A673 (cell line): ENCODE data around the gene SRGAP2B. TPM values are rescaled to one million over a fixed set of nuclear protein-coding genes. Genes with fewer than 3 reads are reported as not detected.
"Not testable (repeated sequence)": the region's sequence is repeated elsewhere in the genome, so short reads cannot be mapped to it uniquely, and the experiment has no call there.

ENCODE experiments used
- BruUV-seq: library from RNA; stranded (reverse); fragments of 400-500 nt; replicated peaks from 2 replicates; lab custom pipeline; 2021; lab: Mats Ljungman, UMichigan
- CTCF ChIA-PET: fragments of 300-600 bp; sonication (Branson Sonifier 250); formaldehyde crosslinking; loops from one replicate; lab custom pipeline; 2022; ENCODE audit warnings: antibody characterized with exemption; lab: Charles Lee
- POLR2A ChIA-PET: fragments of 300-600 bp; sonication (Branson Sonifier 250); formaldehyde crosslinking; loops from one replicate; lab custom pipeline; 2022; ENCODE audit warnings: antibody characterized with exemption; ENCODE audit not compliant: low non-redundant PET; lab: Charles Lee
- DNase-seq: peaks from one replicate; pipeline ENCODE4 v3.0.0-alpha.2; 2015; ENCODE audit warnings: low spot score
- H3K27ac ChIP-seq: fragments of 200-600 bp; sonication (generic); 2 replicates; pipeline ENCODE4 v1.5.1; 2016; ENCODE audit warnings: mixed run types, low read depth, mild to moderate bottlenecking, mixed read lengths, antibody characterized with exemption, low read length; ENCODE audit not compliant: poor library complexity, severe bottlenecking
- H3K27me3 ChIP-seq: fragments of 200-600 bp; sonication (generic); replicated peaks from 2 replicates; pipeline ENCODE4 v1.6.1; 2017; ENCODE audit warnings: mixed run types, low read depth, mild to moderate bottlenecking, mixed read lengths, antibody characterized with exemption, low read length; ENCODE audit not compliant: insufficient read depth, poor library complexity
- H3K36me3 ChIP-seq: fragments of 200-600 bp; sonication (generic); 2 replicates; pipeline ENCODE4 v1.6.1; 2016; ENCODE audit warnings: mixed run types, mild to moderate bottlenecking, mixed read lengths, antibody characterized with exemption, low read length; ENCODE audit not compliant: insufficient read depth, poor library complexity, severe bottlenecking
- H3K4me1 ChIP-seq: fragments of 200-600 bp; sonication (generic); 2 replicates; pipeline ENCODE4 v1.6.1; 2017; ENCODE audit warnings: mixed run types, mild to moderate bottlenecking, mixed read lengths, antibody characterized with exemption, low read length; ENCODE audit not compliant: insufficient read depth, poor library complexity, severe bottlenecking
- H3K4me3 ChIP-seq: fragments of 200-600 bp; sonication (generic); 2 replicates; pipeline ENCODE4 v1.5.1; 2016; ENCODE audit warnings: low read depth, mixed run types, mild to moderate bottlenecking, mixed read lengths, low read length; ENCODE audit not compliant: poor library complexity, severe bottlenecking
- H3K9me3 ChIP-seq: fragments of 200-600 bp; sonication (generic); 2 replicates; pipeline ENCODE4 v1.6.1; 2016; ENCODE audit warnings: mixed run types, low read depth, mild to moderate bottlenecking, mixed read lengths, antibody characterized with exemption, low read length; ENCODE audit not compliant: poor library complexity, severe bottlenecking
- intact Hi-C: fragments of 100-400 bp; cut with micrococcal nuclease; formaldehyde crosslinking; loops from one replicate; pipeline ENCODE4 v1.10.0; 2022; ENCODE audit not compliant: unreplicated experiment
- total RNA-seq: library from RNA; stranded (reverse); gene quantifications from 2 replicates; pipeline ENCODE4 v1.2.3, GENCODE V29; 2021

SRGAP2B gene
- total RNA-seq, 1 experiment from 2014 or later = 72.9 TPM

- CTCF ChIA-PET = not testable (repeated sequence)
Measured at GRCh38 chr1:144918027-144918603, 177.0 kb downstream of the SRGAP2B start.

GRCh38 chr1:144917154-144918026 is 177.7 kb downstream of the SRGAP2B start:
- DNase-seq, H3K27ac ChIP-seq, H3K9me3 ChIP-seq, POLR2A ChIA-PET, BruUV-seq, H3K4me3 ChIP-seq, H3K36me3 ChIP-seq, intact Hi-C loops, H3K4me1 ChIP-seq, CTCF ChIA-PET, H3K27me3 ChIP-seq: not testable (repeated sequence)

More at GRCh38 chr1:144918027-144918603, 177.0 kb downstream of the SRGAP2B start:
- BruUV-seq, H3K27ac ChIP-seq, H3K36me3 ChIP-seq, H3K4me1 ChIP-seq, POLR2A ChIA-PET, H3K27me3 ChIP-seq, H3K9me3 ChIP-seq, intact Hi-C loops, DNase-seq, H3K4me3 ChIP-seq: not testable (repeated sequence)

- H3K4me3 ChIP-seq, BruUV-seq, POLR2A ChIA-PET, H3K36me3 ChIP-seq, H3K27ac ChIP-seq, DNase-seq, H3K9me3 ChIP-seq, H3K4me1 ChIP-seq, H3K27me3 ChIP-seq, intact Hi-C loops, CTCF ChIA-PET: not testable (repeated sequence)
Measured at GRCh38 chr1:144913977-144914734, 181.0 kb downstream of the SRGAP2B start.

DNA sequence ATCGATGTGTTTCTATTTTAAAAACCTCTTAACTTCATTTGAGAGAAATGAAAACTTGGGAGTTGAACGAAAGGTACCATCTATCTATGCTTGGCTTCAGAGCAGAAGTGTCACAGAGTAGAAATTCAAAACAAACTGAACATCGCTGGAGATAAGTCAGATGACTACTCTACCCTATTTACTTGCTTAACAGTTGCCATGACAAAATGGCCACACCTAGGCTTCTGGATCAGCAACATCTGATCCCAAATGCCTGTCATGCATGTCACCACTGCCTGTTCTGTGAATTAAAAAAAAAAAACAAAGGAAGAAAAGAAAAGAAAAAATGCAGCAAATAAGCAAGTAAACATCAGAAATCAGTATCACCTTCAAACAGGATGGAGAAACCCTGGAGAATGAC is 181.7 kb downstream of the SRGAP2B start:
- H3K4me1 ChIP-seq, H3K4me3 ChIP-seq, H3K27me3 ChIP-seq, H3K9me3 ChIP-seq, BruUV-seq, H3K36me3 ChIP-seq, DNase-seq, intact Hi-C loops, CTCF ChIA-PET, POLR2A ChIA-PET, H3K27ac ChIP-seq: not testable (repeated sequence)

GRCh38 chr1:144910729-144911128 is 184.4 kb downstream of the SRGAP2B start:
- intact Hi-C loops, H3K27ac ChIP-seq, CTCF ChIA-PET, POLR2A ChIA-PET, H3K4me3 ChIP-seq, H3K4me1 ChIP-seq, H3K9me3 ChIP-seq, H3K27me3 ChIP-seq, DNase-seq, H3K36me3 ChIP-seq: not testable (repeated sequence)
- BruUV-seq = TSS peak; percentile 26

DNA sequence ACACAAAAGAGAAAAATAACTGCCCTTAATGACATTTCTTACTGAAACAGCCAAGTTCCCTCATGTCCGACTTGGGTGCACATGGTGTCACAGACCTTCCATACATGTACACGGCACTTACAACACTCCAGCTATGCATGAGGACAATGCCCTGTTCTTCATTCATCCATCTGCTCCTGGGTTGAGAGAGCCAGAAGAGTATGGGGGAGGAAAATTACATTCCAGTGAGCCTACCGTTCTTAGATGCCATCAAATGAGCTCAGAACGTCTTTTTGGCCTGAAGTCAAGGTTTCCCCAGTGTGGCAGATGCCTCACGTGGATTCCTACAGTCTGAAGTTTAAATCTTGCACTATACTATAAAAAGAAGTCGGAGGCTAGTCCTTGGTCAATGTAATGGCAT is 194.3 kb downstream of the SRGAP2B start:
- BruUV-seq, H3K4me3 ChIP-seq, POLR2A ChIA-PET, H3K9me3 ChIP-seq, H3K27ac ChIP-seq, DNase-seq, intact Hi-C loops, H3K4me1 ChIP-seq, CTCF ChIA-PET, H3K36me3 ChIP-seq, H3K27me3 ChIP-seq: not testable (repeated sequence)

DNA sequence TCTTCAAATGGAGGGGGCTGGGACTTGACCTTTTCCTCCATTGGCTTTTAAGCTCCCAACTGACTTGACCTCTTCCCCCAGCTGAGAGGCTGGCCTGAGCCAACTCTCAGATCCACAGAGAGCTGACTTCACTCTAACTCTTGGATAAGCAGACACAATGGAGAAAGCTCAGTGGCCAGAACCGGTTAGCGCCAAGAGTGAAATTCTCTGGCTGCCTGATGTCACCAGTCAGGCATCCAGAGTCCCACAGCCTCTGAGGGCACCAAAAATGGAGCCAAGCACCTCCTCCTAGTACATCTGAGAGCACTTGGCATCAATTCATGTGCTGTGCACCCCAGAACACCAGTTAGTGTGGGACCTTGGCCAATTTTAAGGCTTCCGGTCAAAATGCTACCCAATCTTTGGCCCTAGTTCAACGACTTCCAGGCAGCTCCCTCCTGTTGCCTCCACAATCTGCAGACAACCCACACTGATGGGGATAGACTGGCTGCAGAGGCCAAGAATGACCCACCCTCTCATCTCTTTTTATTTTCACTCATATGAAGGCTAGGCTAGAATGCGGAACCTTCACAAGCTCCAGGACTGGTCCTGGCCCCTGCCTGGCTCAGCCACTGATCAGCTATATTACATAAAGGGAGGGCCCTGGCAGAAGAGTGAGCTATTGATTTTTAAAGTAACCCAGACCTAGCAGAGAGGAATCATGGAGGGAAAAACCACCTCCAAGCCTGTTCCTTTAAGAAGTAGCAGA is 200.5 kb downstream of the SRGAP2B start:
- BruUV-seq = not testable (repeated sequence)

More for the DNA sequence above, 200.5 kb downstream of the SRGAP2B start:
- POLR2A ChIA-PET, H3K36me3 ChIP-seq, H3K4me3 ChIP-seq, intact Hi-C loops, H3K4me1 ChIP-seq, DNase-seq, H3K27me3 ChIP-seq, H3K9me3 ChIP-seq, H3K27ac ChIP-seq, CTCF ChIA-PET: not testable (repeated sequence)
